IPS DF 4.7 (cell line): ENCODE data around the gene LMAN2.

Source experiments
- DNase-seq: peaks from one replicate; pipeline ENCODE4 v3.0.0-alpha.2; 2013; ENCODE audit warnings: low spot score; ENCODE audit errors: extremely low read depth

Gene LMAN2

GRCh38 chr5:177290816-177291596 is 60.5 kb downstream of the LMAN2 start:
- no peak for DNase-seq

GRCh38 chr5:177288191-177288590 is 63.3 kb downstream of the LMAN2 start:
- no peak for DNase-seq
